ENCODE data around the gene CLASRP.

CLASRP gene

DNA sequence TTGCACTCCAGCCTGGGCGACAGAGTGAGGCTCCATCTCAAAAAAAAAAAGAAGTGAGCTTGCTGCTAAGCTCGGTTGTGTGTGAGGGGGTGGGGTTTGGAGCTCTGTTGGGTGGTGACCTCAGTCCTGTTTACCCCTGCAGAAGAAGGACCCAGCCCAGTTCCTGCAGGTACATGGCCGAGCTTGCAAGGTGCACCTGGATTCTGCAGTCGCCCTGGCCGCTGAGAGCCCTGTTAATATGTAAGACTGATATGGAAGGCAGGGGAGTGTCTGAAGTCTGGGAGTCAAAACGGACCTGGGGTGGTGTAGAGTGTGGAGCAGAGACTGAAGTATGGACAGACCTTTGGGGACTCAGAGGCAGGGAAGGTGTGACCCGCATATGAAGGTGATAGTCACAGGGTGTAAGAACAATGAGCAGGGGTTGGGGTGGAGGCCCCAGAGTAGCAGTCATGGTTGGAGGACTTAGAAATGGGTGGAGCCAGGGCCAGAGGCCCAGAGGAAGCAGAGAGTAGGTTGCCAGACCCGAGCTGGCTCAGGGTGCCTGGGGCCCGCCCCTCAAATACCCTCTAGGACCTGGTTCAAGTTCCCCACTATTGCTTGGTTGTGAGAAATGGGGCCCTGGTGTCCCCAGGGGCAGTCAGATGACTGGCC is 13.2 kb downstream of the CLASRP start:
- no peak for DNase-seq (ENCODE audit: insufficient read length, low spot score)
- FAIRE-seq: no peak
- TF ChIP-seq, protein P1, sequence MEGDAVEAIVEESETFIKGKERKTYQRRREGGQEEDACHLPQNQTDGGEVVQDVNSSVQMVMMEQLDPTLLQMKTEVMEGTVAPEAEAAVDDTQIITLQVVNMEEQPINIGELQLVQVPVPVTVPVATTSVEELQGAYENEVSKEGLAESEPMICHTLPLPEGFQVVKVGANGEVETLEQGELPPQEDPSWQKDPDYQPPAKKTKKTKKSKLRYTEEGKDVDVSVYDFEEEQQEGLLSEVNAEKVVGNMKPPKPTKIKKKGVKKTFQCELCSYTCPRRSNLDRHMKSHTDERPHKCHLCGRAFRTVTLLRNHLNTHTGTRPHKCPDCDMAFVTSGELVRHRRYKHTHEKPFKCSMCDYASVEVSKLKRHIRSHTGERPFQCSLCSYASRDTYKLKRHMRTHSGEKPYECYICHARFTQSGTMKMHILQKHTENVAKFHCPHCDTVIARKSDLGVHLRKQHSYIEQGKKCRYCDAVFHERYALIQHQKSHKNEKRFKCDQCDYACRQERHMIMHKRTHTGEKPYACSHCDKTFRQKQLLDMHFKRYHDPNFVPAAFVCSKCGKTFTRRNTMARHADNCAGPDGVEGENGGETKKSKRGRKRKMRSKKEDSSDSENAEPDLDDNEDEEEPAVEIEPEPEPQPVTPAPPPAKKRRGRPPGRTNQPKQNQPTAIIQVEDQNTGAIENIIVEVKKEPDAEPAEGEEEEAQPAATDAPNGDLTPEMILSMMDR (IDR thresholded peaks at IDR 0.05; ENCODE audit: insufficient read depth, missing control alignments): no peak

DNA sequence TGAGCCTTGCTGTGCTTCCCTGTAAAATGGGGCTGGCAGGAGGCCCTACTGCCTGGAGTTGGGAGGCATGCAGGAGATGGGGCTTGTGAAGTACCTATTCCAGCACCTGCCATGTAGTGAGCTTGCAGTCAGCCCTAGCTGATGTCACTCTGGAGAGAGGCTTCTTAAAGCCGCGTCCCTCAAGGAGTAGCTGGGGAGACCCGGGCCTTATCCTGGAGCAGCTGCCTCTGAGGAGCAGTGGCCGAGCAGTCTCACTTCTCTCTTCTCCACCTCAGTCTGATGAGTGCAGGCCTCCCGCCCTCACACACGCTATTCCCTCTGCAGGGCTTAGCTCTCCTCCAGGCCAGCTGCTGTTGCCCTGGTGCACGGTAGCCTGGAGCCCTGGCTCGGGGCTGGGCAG is 18.0 kb downstream of the CLASRP start:
- TF ChIP-seq, protein P1 (IDR thresholded peaks at IDR 0.05; ENCODE audit: insufficient read depth, missing control alignments): no peak
- FAIRE-seq: no peak
- no peak for DNase-seq (ENCODE audit: insufficient read length, low spot score)

DNA sequence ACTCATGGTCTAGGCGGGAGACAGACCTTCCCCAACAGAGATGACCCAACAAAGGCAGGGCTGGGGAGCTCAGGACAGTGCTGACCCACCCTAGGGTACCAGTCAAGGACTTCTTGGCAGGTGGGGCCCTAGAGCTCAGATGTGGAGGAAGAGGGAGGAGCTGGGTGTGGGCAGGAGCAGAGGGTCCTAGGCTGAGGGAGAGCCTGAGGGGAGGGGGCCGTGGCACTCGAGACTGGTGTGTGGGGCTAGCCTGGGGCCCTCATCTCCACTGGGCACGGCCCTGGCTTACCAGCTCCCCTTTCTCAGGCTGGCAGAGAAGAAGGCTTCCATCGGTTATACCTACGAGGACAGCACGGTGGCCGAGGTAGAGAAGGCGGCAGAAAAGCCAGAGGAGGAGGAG is 18.6 kb downstream of the CLASRP start:
- FAIRE-seq (no peak), DNase-seq (ENCODE audit: insufficient read length, low spot score) (no peak)
- TF ChIP-seq, protein P1 (IDR thresholded peaks at IDR 0.05; ENCODE audit: insufficient read depth, missing control alignments): no peak

DNA sequence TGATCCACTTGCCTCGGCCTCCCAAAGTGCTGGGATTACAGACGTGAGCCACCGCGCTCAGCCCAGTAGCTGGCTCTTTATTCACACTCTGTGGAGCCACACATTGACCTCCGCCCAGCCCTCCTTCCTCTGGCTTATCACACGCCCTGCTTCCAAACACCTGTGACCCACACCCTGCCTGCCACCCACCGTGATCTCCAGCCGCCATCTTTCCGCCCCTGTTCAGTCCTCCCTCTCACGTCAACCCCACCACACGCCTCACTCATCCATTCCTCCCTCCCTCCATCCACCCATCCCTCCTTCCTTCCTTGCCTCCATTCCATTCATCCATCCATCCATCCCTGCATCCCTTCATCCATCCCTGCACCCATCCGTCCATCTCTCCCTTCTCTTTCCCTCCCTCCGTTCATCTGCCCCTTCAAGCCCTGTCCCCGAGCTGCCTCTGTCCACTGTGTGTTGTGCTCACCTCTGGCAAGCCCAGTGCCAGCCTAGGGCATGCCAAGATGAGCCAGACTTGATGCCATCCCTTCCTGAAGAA is 19.8 kb downstream of the CLASRP start:
- DNase-seq (ENCODE audit: insufficient read length, low spot score) (no peak), FAIRE-seq (no peak)
- TF ChIP-seq, protein P1 (IDR thresholded peaks at IDR 0.05; ENCODE audit: insufficient read depth, missing control alignments): no peak

DNA sequence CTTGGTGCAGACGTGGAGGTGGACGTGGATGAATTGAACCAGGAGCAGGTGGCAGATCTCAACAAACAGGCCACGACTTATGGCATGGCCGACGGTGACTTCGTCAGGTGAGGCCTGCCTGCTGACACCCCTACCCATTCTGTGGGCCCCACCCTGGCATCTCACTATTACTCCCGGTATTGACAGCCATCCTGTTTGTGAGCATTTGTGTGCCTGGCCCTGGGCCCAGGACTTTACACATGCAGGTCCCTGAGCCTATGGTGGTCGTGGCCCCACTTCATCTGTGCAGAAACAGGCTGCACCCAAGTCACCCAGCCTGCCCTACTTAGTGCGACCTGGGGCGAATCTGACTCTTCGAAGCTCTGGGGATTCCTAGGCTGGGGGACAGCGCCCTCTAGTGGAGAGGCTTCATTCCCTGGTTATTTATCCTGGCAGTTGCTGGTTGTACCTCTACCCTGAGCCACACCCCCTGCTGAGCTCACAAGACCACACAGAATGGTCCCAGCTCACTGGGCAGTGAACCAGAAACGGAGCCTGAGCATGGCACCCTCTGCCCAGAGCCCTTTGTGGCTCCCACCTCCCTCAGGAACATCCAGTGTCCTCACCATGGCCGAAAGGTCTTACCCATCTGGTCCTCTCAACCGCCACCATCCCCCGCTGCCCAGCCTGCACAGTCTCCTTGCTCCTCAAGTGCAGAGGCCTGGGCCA is 20.6 kb downstream of the CLASRP start:
- DNase-seq (ENCODE audit: insufficient read length, low spot score): peak; percentile 87
- FAIRE-seq: no peak
- TF ChIP-seq, protein P1 (IDR thresholded peaks at IDR 0.05; ENCODE audit: insufficient read depth, missing control alignments): peak; percentile 73

DNA sequence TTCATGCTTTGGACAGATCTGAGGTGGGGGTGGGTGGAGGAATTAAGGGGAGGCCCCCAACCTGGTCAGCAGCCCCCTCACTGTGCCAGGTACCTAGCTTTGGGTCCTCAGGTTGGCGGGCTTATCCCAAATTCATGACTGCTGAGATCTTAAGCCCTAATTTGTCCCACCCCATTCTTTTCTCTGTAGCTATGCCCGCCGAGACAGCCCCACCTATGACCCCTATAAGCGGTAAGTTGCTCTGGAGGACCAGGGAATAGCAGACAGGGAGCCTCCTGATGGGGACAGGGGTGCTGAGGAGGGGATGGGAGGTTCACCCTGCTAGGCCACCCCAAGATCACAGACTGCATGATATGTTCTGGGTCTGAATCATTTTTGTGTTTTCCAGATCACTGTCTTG is 23.1 kb downstream of the CLASRP start:
- TF ChIP-seq, protein P1 (IDR thresholded peaks at IDR 0.05; ENCODE audit: insufficient read depth, missing control alignments): no peak
- FAIRE-seq (no peak), DNase-seq (ENCODE audit: insufficient read length, low spot score) (no peak)

Measured in D721Med (cell line).